CD14-positive monocyte (primary cell): Measurements from ENCODE around the gene HNRNPLL. TPM values are rescaled to one million over a fixed set of nuclear protein-coding genes. Genes with fewer than 3 reads are reported as not detected.
"Not testable (repeated sequence)": the region's sequence is repeated elsewhere in the genome, so short reads cannot be mapped to it uniquely, and the experiment has no call there.

ENCODE experiments used
- DNase-seq, 3 donors: peaks; one replicate each; pipeline ENCODE4 v3.0.0-alpha.2; 2011 to 2022
- H2AFZ ChIP-seq: 2 replicates; pipeline ENCODE4 v1.6.0; 2012; ENCODE audit warnings: mild to moderate bottlenecking, low read depth, low read length, inconsistent platforms; ENCODE audit not compliant: insufficient read depth, poor library complexity, severe bottlenecking
- H3K27ac ChIP-seq, 2 donors: 1 replicate in 1 of 2; 2 replicates in 1 of 2; pipeline ENCODE4 v1.5.1; 2012 to 2013; ENCODE audit warnings: low read length in 2 of 2, control low read depth in 1 of 2, inconsistent platforms in 1 of 2, low read depth in 1 of 2, mild to moderate bottlenecking in 1 of 2
- H3K27me3 ChIP-seq, 2 donors: one replicate each; pipeline versions ENCODE4 v1.6.0 to v1.6.1; 2011 to 2013; ENCODE audit warnings: low read length in 2 of 2; ENCODE audit not compliant: control insufficient read depth in 2 of 2, insufficient read depth in 2 of 2
- H3K36me3 ChIP-seq, 2 donors: replicated peaks in 1 of 2; 1 replicate in 1 of 2; 2 replicates in 1 of 2; pipeline versions ENCODE4 v1.5.1 to v1.6.1; 2012 to 2013; ENCODE audit warnings: low read length in 2 of 2, control low read depth in 1 of 2, inconsistent platforms in 1 of 2, mild to moderate bottlenecking in 1 of 2; ENCODE audit not compliant: insufficient read depth in 2 of 2, control insufficient read depth in 1 of 2
- H3K4me1 ChIP-seq, 2 donors: 1 replicate in 1 of 2; 2 replicates in 1 of 2; pipeline versions ENCODE4 v1.5.1 to v1.6.1; 2012 to 2013; ENCODE audit warnings: low read length in 2 of 2, control low read depth in 1 of 2, inconsistent platforms in 1 of 2, mild to moderate bottlenecking in 1 of 2, moderate library complexity in 1 of 2; ENCODE audit not compliant: insufficient read depth in 2 of 2, control insufficient read depth in 1 of 2
- H3K4me2 ChIP-seq: replicated peaks from 2 replicates; pipeline ENCODE3; 2012; ENCODE audit warnings: low read length, moderate library complexity, mild to moderate bottlenecking; ENCODE audit not compliant: poor library complexity, severe bottlenecking; ENCODE audit errors: extremely low read depth
- H3K4me3 ChIP-seq, 3 experiments: fragments of 200-600 bp in 1 of 3; sonication (generic) in 1 of 3; replicated peaks in 1 of 3; 1 replicate in 2 of 3; 2 replicates in 1 of 3; pipeline ENCODE4 v1.5.1; 2011 to 2013; ENCODE audit warnings: low read length in 3 of 3, mild to moderate bottlenecking in 3 of 3, control low read depth in 2 of 3, low read depth in 2 of 3, inconsistent platforms in 1 of 3, moderate library complexity in 1 of 3
- H3K79me2 ChIP-seq: 2 replicates; pipeline ENCODE4 v1.6.0; 2012; ENCODE audit warnings: mild to moderate bottlenecking, control low read depth, inconsistent platforms, low read length, moderate library complexity; ENCODE audit not compliant: insufficient read depth
- H3K9ac ChIP-seq: 2 replicates; pipeline ENCODE4 v1.6.0; 2017; ENCODE audit warnings: low read length, mild to moderate bottlenecking; ENCODE audit not compliant: insufficient read depth, poor library complexity, severe bottlenecking
- H3K9me3 ChIP-seq, 2 donors: replicated peaks in 1 of 2; 1 replicate in 1 of 2; 2 replicates in 1 of 2; pipeline versions ENCODE4 v1.5.1 to v1.6.1; 2012 to 2013; ENCODE audit warnings: low read length in 2 of 2, control low read depth in 1 of 2; ENCODE audit not compliant: control insufficient read depth in 1 of 2, insufficient read depth in 1 of 2
- H4K20me1 ChIP-seq: 2 replicates; pipeline ENCODE4 v1.6.0; 2012; ENCODE audit warnings: mild to moderate bottlenecking, low read length, control low read depth, moderate library complexity; ENCODE audit not compliant: insufficient read depth
- H3K27ac Mint-ChIP-seq, 7 donors: one replicate each; pipeline ENCODE4 v1.8.0; 2020; ENCODE audit warnings: mild to moderate bottlenecking in 7 of 7, mixed read lengths in 7 of 7, moderate library complexity in 6 of 7, inconsistent platforms in 2 of 7
- H3K27me3 Mint-ChIP-seq, 3 donors: one replicate each; pipeline ENCODE4 v1.8.0; 2021 to 2022; ENCODE audit warnings: low read depth in 3 of 3, mild to moderate bottlenecking in 3 of 3, mixed read lengths in 3 of 3, moderate library complexity in 3 of 3, inconsistent platforms in 1 of 3
- H3K36me3 Mint-ChIP-seq, 2 donors: one replicate each; pipeline ENCODE4 v1.8.0; 2020; ENCODE audit warnings: mixed read lengths in 2 of 2, inconsistent platforms in 1 of 2, mild to moderate bottlenecking in 1 of 2
- H3K4me1 Mint-ChIP-seq: one replicate; pipeline ENCODE4 v1.8.0; 2020; ENCODE audit warnings: mild to moderate bottlenecking, mixed read lengths
- H3K4me3 Mint-ChIP-seq, 2 donors: one replicate each; pipeline ENCODE4 v1.8.0; 2020; ENCODE audit warnings: mild to moderate bottlenecking in 2 of 2, mixed read lengths in 2 of 2, moderate library complexity in 1 of 2
- H3K9me3 Mint-ChIP-seq, 7 donors: one replicate each; pipeline ENCODE4 v1.8.0; 2020 to 2022; ENCODE audit warnings: mixed read lengths in 7 of 7, mild to moderate bottlenecking in 6 of 7, moderate library complexity in 6 of 7, inconsistent platforms in 2 of 7
- WGBS: methylation state at CpG from one replicate; pipeline ENCODE4 v1.1.5; 2013; ENCODE audit warnings: missing lambda C conversion rate; ENCODE audit not compliant: insufficient coverage; 5-methylcytosine and 5-hydroxymethylcytosine counted together
- intact Hi-C, 2 donors: fragments of 100-400 bp; cut with micrococcal nuclease; formaldehyde crosslinking; loops; one replicate each; pipeline versions ENCODE4 v1.15.0 to v1.15.1; 2023
- polyA plus RNA-seq, 3 donors: library from polyadenylated mRNA; depleted of rRNA in 1 of 3; unstranded in 2 of 3; stranded (reverse) in 1 of 3; fragments of 300-500 nt in 2 of 3; fragments of >200 nt in 1 of 3; fragmentation: Illumina TruSeq in 2 of 3; gene quantifications; 1 replicate in 2 of 3; 2 replicates in 1 of 3; pipeline ENCODE4 v1.2.3, GENCODE V29; 2012 to 2021
- TF ChIP-seq, protein P1 (sequence below): fragments of 200-600 bp; IDR thresholded peaks from one replicate; pipeline ENCODE4 v1.8.0; 2022; ENCODE audit warnings: antibody characterized with exemption, mild to moderate bottlenecking

HNRNPLL gene
- polyA plus RNA-seq, 3 donors: 12.4 to 16.8 (median 13.8) TPM

DNA sequence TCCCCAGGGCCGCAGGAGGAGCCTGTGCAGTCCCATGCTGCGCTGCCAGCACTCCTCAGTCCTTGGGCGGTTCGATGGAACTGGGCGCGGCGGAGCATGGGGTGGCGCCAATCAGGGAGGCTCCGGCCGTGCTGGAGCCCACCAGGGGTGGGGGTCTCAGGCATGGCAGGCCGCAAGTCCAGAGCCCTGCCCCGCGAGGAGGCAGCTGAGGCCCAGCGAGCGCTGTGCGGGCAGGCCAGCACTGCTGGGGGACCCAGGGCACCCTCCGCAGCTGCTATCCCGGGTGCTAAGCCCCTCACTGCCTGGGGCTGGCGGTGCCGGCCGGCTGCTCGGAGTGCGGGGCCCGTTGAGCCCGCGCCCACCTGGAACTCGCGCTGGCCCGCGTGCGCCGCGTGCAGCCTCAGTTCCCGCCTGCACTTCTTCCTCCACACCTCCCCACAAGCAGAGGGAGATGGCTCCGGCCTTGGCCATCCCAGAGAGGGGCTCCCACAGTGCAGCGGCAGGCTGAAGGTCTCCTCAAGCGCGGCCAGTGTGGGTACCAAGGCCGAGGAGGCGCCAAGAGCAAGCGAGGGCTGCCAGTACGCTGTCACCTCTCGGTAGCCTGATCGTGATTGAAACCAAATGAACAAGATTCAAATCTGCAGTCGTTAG, 40.4 kb upstream of the HNRNPLL start:
- no peak overlapping the region for H3K27ac ChIP-seq
- WGBS: 93% methylated on average over 41 of the region's 45 CpGs
- Mint-ChIP-seq H3K4me3 (no peak overlapping the region), H3K9me3 (peaks cover 8 to 28% (median 15%) of the 10 kb centered on the region in 7 donors), H3K27me3 (peaks cover 0 to 2% (median 1%) of the 10 kb centered on the region in 3 donors), H3K4me1 (peaks cover 16% of the 10 kb centered on the region), H3K36me3 (peaks cover 0 to 2% of the 10 kb centered on the region in 2 donors), H3K27ac (peak overlapping the region in 1 of 7 donors; percentile 67)
- H3K4me2 ChIP-seq: no peak overlapping the region
- H3K79me2 ChIP-seq: no peaks in the 10 kb centered on the region
- H3K36me3 ChIP-seq: no peaks in the 10 kb centered on the region
- peaks cover 13% of the 10 kb centered on the region in 2 donors for H3K9me3 ChIP-seq
- no peak overlapping the region for H3K4me3 ChIP-seq
- no peaks in the 10 kb centered on the region for H4K20me1 ChIP-seq
- no peak overlapping the region for H2AFZ ChIP-seq
- TF ChIP-seq, protein P1, sequence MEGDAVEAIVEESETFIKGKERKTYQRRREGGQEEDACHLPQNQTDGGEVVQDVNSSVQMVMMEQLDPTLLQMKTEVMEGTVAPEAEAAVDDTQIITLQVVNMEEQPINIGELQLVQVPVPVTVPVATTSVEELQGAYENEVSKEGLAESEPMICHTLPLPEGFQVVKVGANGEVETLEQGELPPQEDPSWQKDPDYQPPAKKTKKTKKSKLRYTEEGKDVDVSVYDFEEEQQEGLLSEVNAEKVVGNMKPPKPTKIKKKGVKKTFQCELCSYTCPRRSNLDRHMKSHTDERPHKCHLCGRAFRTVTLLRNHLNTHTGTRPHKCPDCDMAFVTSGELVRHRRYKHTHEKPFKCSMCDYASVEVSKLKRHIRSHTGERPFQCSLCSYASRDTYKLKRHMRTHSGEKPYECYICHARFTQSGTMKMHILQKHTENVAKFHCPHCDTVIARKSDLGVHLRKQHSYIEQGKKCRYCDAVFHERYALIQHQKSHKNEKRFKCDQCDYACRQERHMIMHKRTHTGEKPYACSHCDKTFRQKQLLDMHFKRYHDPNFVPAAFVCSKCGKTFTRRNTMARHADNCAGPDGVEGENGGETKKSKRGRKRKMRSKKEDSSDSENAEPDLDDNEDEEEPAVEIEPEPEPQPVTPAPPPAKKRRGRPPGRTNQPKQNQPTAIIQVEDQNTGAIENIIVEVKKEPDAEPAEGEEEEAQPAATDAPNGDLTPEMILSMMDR: no peak
- peaks cover 14 to 15% of the 10 kb centered on the region in 2 donors for H3K4me1 ChIP-seq
- no peak overlapping the region for H3K9ac ChIP-seq
- DNase-seq: no peak
- H3K27me3 ChIP-seq: no peaks in the 10 kb centered on the region
- intact Hi-C loops: no loop called here

DNA sequence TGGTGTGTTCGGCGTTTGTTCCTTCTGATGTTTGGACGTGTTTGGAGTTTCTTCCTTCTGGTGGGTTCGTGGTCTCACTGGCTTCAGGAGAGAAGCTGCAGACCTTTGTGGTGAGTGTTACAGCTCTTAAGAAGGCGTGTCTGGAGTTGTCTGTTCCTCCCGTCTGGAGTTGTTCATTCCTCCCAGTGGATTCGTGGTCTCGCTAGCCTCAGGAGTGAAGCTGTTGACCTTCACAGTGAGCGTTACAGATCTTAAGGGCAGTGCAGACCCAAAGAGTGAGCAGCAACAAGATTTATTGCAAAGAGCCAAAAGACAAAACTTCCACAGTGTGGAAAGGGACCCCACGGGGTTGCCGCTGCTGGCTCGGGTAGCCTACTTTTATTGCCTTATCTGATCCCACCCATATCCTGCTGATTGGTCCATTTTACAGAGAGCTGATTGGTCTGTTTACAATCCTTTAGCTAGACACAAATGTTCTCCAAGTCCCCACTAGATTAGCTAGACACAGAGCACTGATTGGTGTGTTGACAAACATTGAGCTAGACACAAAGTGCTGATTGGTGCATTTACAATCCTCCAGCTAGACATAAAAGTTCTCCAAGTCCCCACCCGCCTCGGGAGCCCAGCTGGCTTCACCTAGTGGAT, 39.8 kb upstream of the HNRNPLL start:
- H3K4me3 Mint-ChIP-seq, H3K27ac ChIP-seq, H2AFZ ChIP-seq, H3K4me3 ChIP-seq, H3K4me2 ChIP-seq, H3K27me3 ChIP-seq, H3K79me2 ChIP-seq, intact Hi-C loops, H3K9me3 ChIP-seq, H3K27me3 Mint-ChIP-seq, H4K20me1 ChIP-seq, DNase-seq, H3K9ac ChIP-seq, H3K36me3 Mint-ChIP-seq, H3K36me3 ChIP-seq: not testable (repeated sequence)
- peaks cover 8 to 10% of the 10 kb centered on the region in 2 donors for H3K4me1 ChIP-seq
- Mint-ChIP-seq H3K4me1 (peaks cover 10% of the 10 kb centered on the region), H3K9me3 (peaks cover 2 to 22% (median 9%) of the 10 kb centered on the region in 7 donors), H3K27ac (peak overlapping the region in 1 of 7 donors; percentile 63)
- 61% methylated on average over 10 of the region's 14 CpGs for WGBS
